RWPE2 (cell line): Measurements from ENCODE around the gene DMD.

Experiments used
- ATAC-seq: fragments of 200-7000 bp; cut with Tn5 transposase; 3 replicates; pipeline ENCODE4 v1.9.1; 2021; ENCODE audit warnings: low read depth
- DNase-seq: peaks from one replicate; pipeline ENCODE4 v3.0.0-alpha.2; 2020; ENCODE audit warnings: low spot score
- H3K27ac ChIP-seq: fragments of 450-650 bp; 2 replicates; pipeline ENCODE4 v1.5.1; 2017; ENCODE audit warnings: mild to moderate bottlenecking; ENCODE audit not compliant: poor library complexity, severe bottlenecking
- H3K27me3 ChIP-seq: fragments of 250-450 bp; sonication (Bioruptor Pico); 2 replicates; pipeline ENCODE4 v1.5.1; 2021; ENCODE audit warnings: mild to moderate bottlenecking, moderate library complexity; ENCODE audit not compliant: insufficient read depth, poor library complexity, severe bottlenecking
- H3K36me3 ChIP-seq: fragments of 250-450 bp; sonication (Bioruptor Pico); 2 replicates; pipeline ENCODE4 v1.5.1; 2020; ENCODE audit warnings: low read depth, mild to moderate bottlenecking, moderate library complexity
- H3K4me1 ChIP-seq: fragments of 250-450 bp; sonication (Bioruptor Pico); 2 replicates; pipeline ENCODE4 v1.5.1; 2021; ENCODE audit warnings: mild to moderate bottlenecking, moderate library complexity; ENCODE audit not compliant: insufficient read depth, poor library complexity, severe bottlenecking
- H3K4me3 ChIP-seq: fragments of 250-450 bp; sonication (Bioruptor Pico); 2 replicates; pipeline ENCODE4 v1.5.1; 2021; ENCODE audit warnings: mild to moderate bottlenecking, moderate library complexity; ENCODE audit not compliant: severe bottlenecking
- H3K9me3 ChIP-seq: fragments of 250-450 bp; sonication (Bioruptor Pico); 2 replicates; pipeline ENCODE4 v1.5.1; 2021; ENCODE audit warnings: mild to moderate bottlenecking, moderate library complexity; ENCODE audit not compliant: severe bottlenecking
- CTCF ChIP-seq: fragments of 450-650 bp; IDR thresholded peaks from one replicate; pipeline ENCODE4 v1.5.1; 2017; ENCODE audit warnings: mild to moderate bottlenecking, moderate library complexity; ENCODE audit not compliant: poor library complexity, severe bottlenecking

DMD gene

DNA sequence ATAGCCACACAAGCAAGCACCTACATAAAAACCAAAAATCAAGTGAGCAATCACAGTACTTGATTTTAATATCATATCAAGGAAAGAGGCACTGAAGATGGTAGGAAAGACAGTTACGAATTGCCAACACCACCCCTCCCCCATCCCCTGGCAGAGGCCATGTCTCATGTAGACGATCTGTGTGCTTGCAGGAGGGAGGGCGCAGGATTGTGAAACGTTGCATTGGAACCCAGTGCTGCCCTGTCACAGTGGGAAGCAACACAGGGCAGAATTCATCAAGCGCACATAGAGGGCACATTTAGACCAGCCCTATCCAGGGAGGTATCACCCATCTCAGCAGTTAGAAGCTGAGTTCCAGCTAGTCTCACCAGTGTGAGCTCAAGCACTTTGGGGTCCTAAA is 359.8 kb downstream of the DMD start:
- H3K36me3 ChIP-seq = no peaks in the 10 kb centered on the region
- ATAC-seq (no peak), DNase-seq (no peak)
- H3K4me1 ChIP-seq = no peaks in the 10 kb centered on the region
- H3K4me3 ChIP-seq = no peak overlapping the region
- H3K9me3 ChIP-seq = no peaks in the 10 kb centered on the region
- H3K27me3 ChIP-seq = no peaks in the 10 kb centered on the region
- no peak for TF ChIP-seq CTCF
- no peak overlapping the region for H3K27ac ChIP-seq

DNA sequence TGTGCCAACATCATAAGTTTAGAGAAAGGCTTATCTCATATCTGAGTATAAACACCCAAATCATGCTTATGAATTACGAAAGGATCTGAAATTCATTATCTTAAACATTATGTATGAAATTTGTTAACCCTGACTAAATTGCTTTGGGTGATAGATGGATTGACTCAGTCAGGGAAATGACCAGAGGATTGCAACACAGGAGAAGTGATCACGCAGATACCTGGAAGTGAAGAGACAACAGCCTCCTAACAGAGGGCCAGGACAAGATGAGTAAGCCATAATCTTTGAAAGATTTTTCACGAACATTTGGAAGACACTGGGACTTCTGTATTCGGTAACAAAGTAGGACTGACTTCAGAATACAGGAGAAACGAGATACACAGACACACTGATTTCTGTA is 363.4 kb downstream of the DMD start:
- Histone ChIP-seq H3K4me3 (no peak overlapping the region), H3K27ac (no peak overlapping the region), H3K9me3 (no peaks in the 10 kb centered on the region), H3K4me1 (no peaks in the 10 kb centered on the region), H3K36me3 (no peaks in the 10 kb centered on the region), H3K27me3 (no peaks in the 10 kb centered on the region)
- DNase-seq (no peak), ATAC-seq (0 out of 3 replicates have a peak, but pooled peaks have one; percentile 40)
- no peak for TF ChIP-seq CTCF

GRCh38 chrX:32842053-32842452 is 369.3 kb downstream of the DMD start:
- no peak overlapping the region for H3K27ac ChIP-seq
- no peak for ATAC-seq
- TF ChIP-seq CTCF = no peak
- H3K27me3 ChIP-seq = no peaks in the 10 kb centered on the region
- no peaks in the 10 kb centered on the region for H3K4me1 ChIP-seq
- no peak overlapping the region for H3K4me3 ChIP-seq
- DNase-seq = no peak
- no peaks in the 10 kb centered on the region for H3K36me3 ChIP-seq
- H3K9me3 ChIP-seq = no peaks in the 10 kb centered on the region

- Histone ChIP-seq H3K36me3 (no peaks in the 10 kb centered on the region), H3K27ac (no peak overlapping the region), H3K4me1 (no peaks in the 10 kb centered on the region), H3K9me3 (no peaks in the 10 kb centered on the region), H3K27me3 (no peaks in the 10 kb centered on the region), H3K4me3 (no peak overlapping the region)
- DNase-seq = no peak
- TF ChIP-seq CTCF = no peak
- no peak for ATAC-seq
These were observed 371.6 kb downstream of the DMD start for GRCh38 chrX:32839781-32840180.

GRCh38 chrX:32825009-32825408 is 386.3 kb downstream of the DMD start:
- no peak for DNase-seq
- Histone ChIP-seq H3K4me3 (no peak overlapping the region), H3K4me1 (no peaks in the 10 kb centered on the region), H3K27ac (no peak overlapping the region), H3K27me3 (no peaks in the 10 kb centered on the region), H3K9me3 (no peaks in the 10 kb centered on the region), H3K36me3 (no peaks in the 10 kb centered on the region)
- no peak for ATAC-seq
- TF ChIP-seq CTCF = no peak
